Nephron (organoid): ENCODE results near the gene TLX3.

Experiments
- H3K27ac Mint-ChIP-seq, 3 experiments: 2 replicates each; pipeline ENCODE4 v1.8.0; 2020; ENCODE audit warnings: mixed read lengths in 3 of 3, mild to moderate bottlenecking in 2 of 3, moderate library complexity in 1 of 3
- H3K27me3 Mint-ChIP-seq: 2 replicates; pipeline ENCODE4 v1.8.0; 2021; ENCODE audit warnings: low read depth, mild to moderate bottlenecking, moderate library complexity, mixed read lengths
- H3K36me3 Mint-ChIP-seq: 2 replicates; pipeline ENCODE4 v1.8.0; 2020; ENCODE audit warnings: low read depth, mixed read lengths
- H3K4me1 Mint-ChIP-seq: 2 replicates; pipeline ENCODE4 v1.8.0; 2020; ENCODE audit warnings: mixed read lengths
- H3K4me3 Mint-ChIP-seq, 3 experiments: 2 replicates each; pipeline ENCODE4 v1.8.0; 2020; ENCODE audit warnings: mild to moderate bottlenecking in 3 of 3, mixed read lengths in 3 of 3, moderate library complexity in 2 of 3
- H3K9me3 Mint-ChIP-seq: 2 replicates; pipeline ENCODE4 v1.8.0; 2020; ENCODE audit warnings: mixed read lengths
- TF ChIP-seq, protein P1 (sequence below), 3 experiments: fragments of 200-600 bp; sonication (generic); IDR thresholded peaks; one replicate each; pipeline ENCODE4 v1.5.0; 2021; ENCODE audit warnings: antibody characterized with exemption in 3 of 3; ENCODE audit not compliant: unreplicated experiment in 3 of 3

The TLX3 gene

DNA sequence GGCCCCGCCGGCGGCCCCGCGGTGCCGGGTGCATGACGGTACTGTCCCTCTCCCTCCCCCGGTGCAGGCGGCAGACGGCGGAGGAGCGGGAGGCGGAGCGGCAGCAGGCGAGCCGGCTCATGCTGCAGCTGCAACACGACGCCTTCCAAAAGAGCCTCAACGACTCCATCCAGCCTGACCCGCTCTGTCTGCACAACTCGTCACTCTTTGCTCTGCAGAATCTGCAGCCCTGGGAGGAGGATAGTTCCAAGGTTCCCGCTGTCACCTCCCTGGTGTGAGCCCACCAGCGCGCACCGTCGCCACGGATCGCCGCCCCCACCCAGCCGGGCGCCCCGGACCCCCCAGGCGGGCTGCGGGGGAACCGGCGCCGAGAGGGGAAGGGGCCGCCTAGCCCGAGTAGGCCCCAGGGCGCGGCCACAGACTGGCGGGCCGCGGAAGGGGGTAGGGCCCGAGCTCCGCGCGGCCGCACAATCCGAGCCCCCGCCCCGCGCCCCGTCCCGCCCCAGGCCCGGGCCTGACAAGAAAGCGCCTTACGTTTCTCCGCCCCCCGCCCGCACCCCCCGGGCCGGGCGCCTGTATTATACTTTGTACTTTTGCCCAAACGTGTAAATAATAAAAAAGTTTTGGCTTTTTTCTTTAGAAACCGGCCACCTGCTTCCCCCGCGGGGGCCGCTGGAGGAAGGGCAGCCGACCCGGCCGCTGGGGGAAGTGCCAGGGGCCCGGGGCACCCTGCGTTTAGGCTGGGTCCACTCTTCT is 2.5 kb downstream of the TLX3 start:
- peaks cover 99% of the 10 kb centered on the region for H3K27me3 Mint-ChIP-seq
- peaks cover 2% of the 10 kb centered on the region for H3K9me3 Mint-ChIP-seq
- TF ChIP-seq, protein P1, sequence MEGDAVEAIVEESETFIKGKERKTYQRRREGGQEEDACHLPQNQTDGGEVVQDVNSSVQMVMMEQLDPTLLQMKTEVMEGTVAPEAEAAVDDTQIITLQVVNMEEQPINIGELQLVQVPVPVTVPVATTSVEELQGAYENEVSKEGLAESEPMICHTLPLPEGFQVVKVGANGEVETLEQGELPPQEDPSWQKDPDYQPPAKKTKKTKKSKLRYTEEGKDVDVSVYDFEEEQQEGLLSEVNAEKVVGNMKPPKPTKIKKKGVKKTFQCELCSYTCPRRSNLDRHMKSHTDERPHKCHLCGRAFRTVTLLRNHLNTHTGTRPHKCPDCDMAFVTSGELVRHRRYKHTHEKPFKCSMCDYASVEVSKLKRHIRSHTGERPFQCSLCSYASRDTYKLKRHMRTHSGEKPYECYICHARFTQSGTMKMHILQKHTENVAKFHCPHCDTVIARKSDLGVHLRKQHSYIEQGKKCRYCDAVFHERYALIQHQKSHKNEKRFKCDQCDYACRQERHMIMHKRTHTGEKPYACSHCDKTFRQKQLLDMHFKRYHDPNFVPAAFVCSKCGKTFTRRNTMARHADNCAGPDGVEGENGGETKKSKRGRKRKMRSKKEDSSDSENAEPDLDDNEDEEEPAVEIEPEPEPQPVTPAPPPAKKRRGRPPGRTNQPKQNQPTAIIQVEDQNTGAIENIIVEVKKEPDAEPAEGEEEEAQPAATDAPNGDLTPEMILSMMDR (IDR thresholded peaks at IDR 0.05; ENCODE audit: unreplicated experiment in 3 of 3), result no peak
- peaks cover 29% of the 10 kb centered on the region for H3K4me1 Mint-ChIP-seq
- no peak overlapping the region for H3K27ac Mint-ChIP-seq
- H3K36me3 Mint-ChIP-seq, result no peaks in the 10 kb centered on the region
- H3K4me3 Mint-ChIP-seq, result peak overlapping the region; percentile 50 to 71 (median 65)

DNA sequence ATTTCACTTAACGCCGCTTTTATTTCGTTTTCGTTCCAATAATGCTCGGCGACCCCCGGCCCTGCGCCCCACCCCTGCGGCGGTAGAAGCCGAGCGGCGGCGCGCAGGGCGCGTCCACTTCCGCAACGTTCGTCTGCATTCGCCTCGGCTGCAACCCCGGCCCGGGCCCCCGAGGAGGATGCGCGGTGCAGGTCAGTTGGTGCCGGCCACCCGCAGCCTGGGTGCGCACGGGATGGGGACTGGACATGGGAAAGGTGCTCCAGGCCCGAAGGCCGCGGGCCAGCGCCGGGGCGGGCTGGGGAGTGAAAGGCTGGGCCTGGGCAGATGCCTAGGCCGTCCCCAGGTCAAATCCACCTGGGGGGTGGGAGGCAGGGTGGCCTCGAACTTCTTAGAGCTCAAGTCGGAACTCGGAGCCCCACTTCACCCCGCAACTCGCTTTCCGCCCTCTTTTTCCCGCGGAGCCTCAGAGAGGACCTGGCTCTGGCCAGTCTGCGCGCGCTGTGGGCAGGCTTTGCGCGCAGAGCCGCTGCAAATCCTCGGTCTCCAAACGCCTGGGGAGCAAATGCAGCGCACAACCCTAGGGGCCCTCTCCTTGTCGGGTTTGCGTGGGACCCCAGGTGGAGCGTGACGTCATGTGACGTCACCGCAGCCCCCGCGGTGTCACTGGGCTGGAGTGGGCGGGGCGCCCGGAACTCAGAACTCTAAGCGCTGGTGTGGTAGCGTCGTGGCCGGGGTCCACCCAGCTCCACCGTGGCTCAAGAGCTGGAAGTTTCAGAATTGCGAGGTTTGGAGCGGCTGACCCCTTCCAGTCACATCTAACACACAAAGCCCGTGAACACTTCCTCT is 3.3 kb downstream of the TLX3 start:
- H3K9me3 Mint-ChIP-seq, result peaks cover 2% of the 10 kb centered on the region

DNA sequence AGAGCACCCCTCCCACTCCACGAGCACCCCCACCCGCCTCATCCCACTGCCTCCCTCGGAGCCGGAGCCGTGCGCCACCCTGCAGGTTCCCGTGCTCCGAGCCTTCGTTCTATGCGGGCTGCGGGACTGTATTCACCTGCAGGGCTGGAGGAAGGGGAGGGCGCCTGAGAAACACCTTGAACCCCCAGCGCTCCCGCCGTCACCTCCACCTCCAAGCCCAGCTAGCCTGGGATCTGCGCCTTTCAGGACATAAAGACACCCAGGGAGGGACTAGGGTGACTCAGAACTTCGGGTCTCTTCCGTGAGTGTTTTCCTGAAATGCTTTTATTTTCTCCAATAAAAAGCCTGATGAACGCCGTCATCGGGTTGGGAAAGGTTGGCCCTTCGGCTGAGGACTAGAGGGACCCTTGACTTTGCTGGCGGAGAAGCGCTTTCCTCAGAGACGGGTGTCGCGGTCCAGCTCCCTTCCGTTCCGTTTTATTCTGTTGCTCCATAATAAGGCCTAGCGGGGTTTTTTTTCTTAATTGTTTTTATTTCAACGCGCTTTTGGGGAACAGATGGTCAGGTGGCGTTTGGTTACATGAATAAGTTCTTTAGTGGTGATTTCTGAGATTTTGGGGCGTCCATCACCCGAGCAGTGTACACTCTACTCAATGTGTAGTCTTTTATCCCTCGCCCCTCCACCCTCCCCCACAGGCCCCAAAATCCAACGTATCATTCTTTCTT is 4.6 kb downstream of the TLX3 start:
- Mint-ChIP-seq H3K4me3 (peak overlapping the region in 2 of 3 experiments; percentile 27 to 45), H3K9me3 (peaks cover 2% of the 10 kb centered on the region), H3K27ac (no peak overlapping the region), H3K27me3 (peaks cover 99% of the 10 kb centered on the region), H3K4me1 (peaks cover 22% of the 10 kb centered on the region), H3K36me3 (no peaks in the 10 kb centered on the region)
- TF ChIP-seq, protein P1 (IDR thresholded peaks at IDR 0.05; ENCODE audit: unreplicated experiment in 3 of 3), result no peak

More for the DNA sequence above, 3.3 kb downstream of the TLX3 start:
- TF ChIP-seq, protein P1 (IDR thresholded peaks at IDR 0.05; ENCODE audit: unreplicated experiment in 3 of 3), result no peak
- H3K36me3 Mint-ChIP-seq, result no peaks in the 10 kb centered on the region
- H3K27me3 Mint-ChIP-seq, result peaks cover 99% of the 10 kb centered on the region
- H3K4me3 Mint-ChIP-seq, result peak overlapping the region; percentile 64 to 72 (median 66)
- H3K27ac Mint-ChIP-seq, result no peak overlapping the region
- H3K4me1 Mint-ChIP-seq, result peaks cover 29% of the 10 kb centered on the region

DNA sequence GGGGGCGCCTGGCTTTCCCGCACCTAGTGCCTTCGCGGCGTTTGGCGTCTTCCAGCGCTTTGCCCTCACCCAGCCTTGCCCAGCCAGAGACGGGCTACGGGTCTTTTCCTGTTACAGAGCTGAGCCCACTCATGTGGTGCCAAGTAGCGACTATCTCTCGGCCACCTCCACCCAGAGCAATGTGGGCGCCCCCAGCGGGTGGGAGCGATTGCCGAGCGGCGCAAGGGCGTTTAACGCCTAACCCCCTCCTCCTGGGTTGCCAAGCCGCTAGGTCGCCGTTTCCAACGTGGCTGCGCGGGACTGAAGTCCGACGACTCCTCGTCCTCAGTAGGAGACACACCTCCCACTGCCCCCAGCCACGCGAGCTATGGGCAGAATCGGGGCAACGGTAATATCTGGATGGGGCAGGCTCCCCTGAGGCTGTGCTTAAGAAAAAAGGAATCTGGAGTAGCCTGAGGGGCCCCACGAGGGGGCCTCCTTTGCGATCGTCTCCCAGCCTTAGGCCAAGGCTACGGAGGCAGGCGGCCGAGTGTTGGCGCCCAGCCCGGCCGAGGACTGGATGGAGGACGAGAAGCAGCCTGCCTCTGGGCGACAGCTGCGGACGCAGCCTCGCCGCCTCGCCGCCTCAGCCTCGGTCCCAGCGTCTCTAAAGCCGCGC is 5.8 kb downstream of the TLX3 start:
- H3K27ac Mint-ChIP-seq, result no peak overlapping the region

DNA sequence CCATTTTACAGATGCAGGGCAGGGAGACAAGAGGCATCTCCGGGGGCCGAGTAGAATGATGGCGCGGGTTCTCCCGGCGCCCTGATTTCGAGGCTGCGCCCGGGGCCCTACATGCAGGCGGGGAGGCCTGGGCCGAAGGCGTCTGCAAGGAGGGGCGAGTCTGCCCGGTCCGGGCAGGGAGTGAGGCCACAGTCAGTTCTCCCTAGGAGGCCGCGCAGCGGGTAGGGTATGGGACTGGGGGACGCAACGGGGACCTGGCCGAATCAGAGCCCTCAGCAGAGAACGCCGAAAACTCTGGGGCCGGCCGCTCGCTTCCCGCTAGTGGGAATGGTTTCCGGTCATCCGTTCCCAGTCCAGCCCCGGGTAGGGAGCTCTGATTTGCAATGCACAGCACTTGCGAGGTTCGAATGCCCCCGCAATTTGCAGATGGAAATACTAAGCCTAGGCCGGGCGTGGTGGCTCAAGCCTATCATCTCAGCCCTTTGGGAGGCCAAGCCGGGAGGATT is 6.4 kb downstream of the TLX3 start:
- Mint-ChIP-seq H3K9me3 (peaks cover 2% of the 10 kb centered on the region), H3K4me3 (no peak overlapping the region), H3K27me3 (peaks cover 99% of the 10 kb centered on the region), H3K4me1 (peaks cover 16% of the 10 kb centered on the region), H3K36me3 (no peaks in the 10 kb centered on the region), H3K27ac (no peak overlapping the region)
- TF ChIP-seq, protein P1 (IDR thresholded peaks at IDR 0.05; ENCODE audit: unreplicated experiment in 3 of 3), result no peak

More for the DNA sequence above, 5.8 kb downstream of the TLX3 start:
- peaks cover 17% of the 10 kb centered on the region for H3K4me1 Mint-ChIP-seq
- H3K9me3 Mint-ChIP-seq, result peaks cover 2% of the 10 kb centered on the region
- peaks cover 99% of the 10 kb centered on the region for H3K27me3 Mint-ChIP-seq
- TF ChIP-seq, protein P1 (IDR thresholded peaks at IDR 0.05; ENCODE audit: unreplicated experiment in 3 of 3), result no peak
- H3K36me3 Mint-ChIP-seq, result no peaks in the 10 kb centered on the region
- H3K4me3 Mint-ChIP-seq, result peak overlapping the region in 2 of 3 experiments; percentile 17 to 38
